HG03342 (cell line): ENCODE data around the gene MBNL1.

Experiments used
- ATAC-seq: cut with Tn5 transposase; IDR thresholded peaks from one replicate; pipeline ENCODE4 v1.9.1; 2021; ENCODE audit warnings: mild to moderate bottlenecking, moderate library complexity; ENCODE audit not compliant: unreplicated experiment

MBNL1 gene

GRCh38 chr3:152295344-152295743 is 26.6 kb downstream of the MBNL1 start:
- no peak for ATAC-seq

DNA sequence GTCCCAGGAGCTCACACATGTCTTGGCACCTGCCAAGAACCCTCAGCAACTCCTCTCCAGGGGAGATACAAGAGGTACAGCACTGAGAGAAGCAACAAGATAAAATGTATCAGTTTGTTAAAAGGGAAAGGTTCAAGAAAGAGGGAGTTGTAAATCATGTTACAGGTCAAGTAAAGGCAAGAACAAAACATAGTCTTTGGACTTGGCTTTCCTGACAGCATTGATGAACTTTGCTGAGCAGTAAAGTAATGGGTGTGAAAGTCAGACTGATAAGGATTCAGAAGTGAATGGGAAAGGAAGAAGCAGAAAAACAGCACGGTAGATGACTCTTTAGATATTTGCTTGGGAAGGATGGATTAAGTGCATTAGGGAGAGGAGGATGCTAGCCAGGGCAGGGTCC is 27.1 kb downstream of the MBNL1 start:
- ATAC-seq, result no peak

DNA sequence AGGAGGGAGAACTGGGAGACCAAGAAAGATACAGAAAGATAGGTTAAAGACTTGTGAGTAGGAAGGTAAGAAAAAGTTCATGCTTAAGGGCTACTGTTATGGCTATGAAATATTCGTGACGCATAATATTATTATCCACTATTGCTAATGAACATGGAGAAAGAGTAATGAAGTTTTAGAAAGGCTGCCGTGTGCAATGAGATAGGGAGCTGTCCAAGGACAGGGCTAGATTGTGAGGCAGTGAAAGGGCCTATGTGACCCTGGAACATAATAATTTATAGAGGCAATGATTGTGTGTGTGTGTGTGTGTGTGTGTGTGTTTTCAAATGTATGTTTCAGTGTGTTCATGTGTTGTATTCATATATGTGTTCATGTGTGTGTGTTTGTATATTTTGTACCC is 27.7 kb downstream of the MBNL1 start:
- ATAC-seq, result no peak

GRCh38 chr3:152296971-152297370 is 28.2 kb downstream of the MBNL1 start:
- ATAC-seq, result no peak

DNA sequence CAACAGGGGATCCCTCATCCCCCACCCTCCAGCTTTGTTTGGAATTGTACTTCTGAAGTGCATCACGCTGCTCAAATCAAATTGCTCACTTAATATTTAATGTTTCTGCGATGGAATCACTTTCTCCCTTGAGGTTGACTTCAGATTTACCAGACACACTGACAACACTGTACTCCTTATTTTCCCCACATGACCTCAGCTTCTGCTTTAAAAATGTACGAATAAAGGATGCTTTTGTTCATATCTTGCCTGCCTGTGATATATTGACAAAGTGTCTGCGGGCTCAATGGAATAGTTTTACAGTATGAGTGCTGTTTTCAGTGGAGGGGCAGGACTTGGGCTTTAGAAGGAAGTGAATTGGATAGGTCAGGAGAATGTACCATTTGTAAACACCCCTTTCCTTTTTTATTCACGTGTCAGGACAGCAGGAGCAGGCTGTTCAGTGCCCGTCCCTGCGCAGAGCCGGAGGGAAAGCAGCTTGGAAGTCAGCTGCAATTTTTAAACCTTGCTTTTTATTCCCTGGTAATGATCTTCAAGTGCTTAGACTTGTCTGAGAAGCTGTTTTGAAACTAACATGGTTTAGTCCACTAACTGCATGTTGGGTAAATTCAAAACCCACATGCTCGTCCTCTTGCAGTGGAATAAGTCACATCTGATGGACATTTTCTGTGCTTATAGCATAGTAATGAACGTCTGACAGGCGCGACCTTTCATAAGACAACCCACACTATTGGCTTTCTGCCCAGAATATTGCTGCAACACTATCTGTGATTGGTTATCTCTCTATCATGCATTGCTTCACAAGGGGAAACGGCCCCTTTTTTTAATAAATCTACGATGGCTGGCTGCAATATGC is 29.9 kb downstream of the MBNL1 start:
- ATAC-seq, result peak; percentile 50

DNA sequence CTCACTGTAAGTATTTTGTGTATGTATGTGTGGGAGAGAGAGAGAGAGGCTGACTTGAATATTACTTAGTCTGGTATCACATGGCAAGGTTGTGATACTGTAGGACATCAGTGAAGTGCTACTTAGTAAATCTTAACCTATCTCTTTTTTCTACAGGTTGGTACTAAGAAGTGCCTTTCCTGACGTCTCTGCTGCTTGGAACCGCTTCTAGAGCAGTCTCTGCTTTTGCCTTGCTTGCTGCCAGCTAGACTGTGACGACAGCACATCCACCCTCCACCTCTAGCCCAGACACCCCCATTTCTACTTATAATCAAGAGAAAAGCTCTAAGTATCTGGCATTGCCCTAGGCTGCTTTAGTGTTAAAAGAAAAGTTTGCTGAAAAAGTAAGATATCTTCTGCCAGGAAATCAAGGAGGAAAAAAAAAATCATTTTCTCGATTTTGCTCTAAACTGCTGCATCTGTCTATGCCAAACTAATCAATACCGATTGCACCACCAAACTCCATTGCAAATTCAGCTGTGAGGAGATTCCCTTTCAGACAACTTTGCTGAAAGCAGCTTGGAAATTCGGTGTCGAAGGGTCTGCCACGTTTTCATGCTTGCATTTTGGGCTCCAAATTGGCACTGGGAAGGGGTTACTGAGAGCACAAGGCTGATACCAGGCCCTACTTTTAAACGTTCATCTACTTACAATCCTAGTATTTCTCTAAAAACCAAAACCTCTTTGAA is 30.7 kb downstream of the MBNL1 start:
- ATAC-seq, result peak; percentile 10

- no peak for ATAC-seq
Measured at GRCh38 chr3:152300029-152300731, 31.5 kb downstream of the MBNL1 start.

GRCh38 chr3:152301745-152302181 is 33.0 kb downstream of the MBNL1 start:
- no peak for ATAC-seq

GRCh38 chr3:152302521-152303021 is 33.8 kb downstream of the MBNL1 start:
- ATAC-seq, result peak; percentile 67

- ATAC-seq, result no peak
Measured at GRCh38 chr3:152304160-152304559, 35.4 kb downstream of the MBNL1 start.

- ATAC-seq, result no peak
Measured at GRCh38 chr3:152305075-152305474, 36.3 kb downstream of the MBNL1 start.

DNA sequence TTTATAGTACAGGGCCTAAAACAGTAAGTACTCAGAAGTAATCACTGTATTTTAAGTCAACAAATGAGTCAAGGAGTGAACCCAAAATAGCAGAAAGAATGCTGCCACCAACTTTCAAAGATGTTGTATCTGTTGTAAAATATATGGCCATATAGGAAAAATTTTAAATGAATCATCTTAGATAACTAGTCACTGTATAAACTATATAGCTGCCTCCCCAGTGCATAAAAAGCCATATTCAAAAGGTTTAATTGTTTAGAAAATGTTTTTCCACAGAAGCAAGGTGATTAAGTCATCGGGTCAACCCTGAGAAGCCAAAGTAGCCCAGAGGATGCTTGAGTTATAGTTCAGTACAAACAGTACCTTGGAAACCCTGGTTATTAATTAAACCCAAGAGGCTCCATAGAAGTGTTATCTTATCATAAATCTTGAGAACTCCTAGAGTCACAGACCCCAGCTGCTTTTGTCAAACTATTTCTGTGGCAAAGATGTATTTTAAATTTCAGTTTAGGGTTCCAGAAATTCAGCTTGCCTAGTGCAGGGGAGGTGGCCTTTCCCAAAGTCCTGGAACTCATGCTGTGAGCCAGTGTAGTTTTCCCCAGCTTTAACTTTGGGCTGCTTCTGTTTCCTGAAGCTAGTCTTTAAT is 39.2 kb downstream of the MBNL1 start:
- no peak for ATAC-seq

- ATAC-seq, result no peak
Measured at GRCh38 chr3:152308475-152308844, 39.7 kb downstream of the MBNL1 start.

- no peak for ATAC-seq
Measured at GRCh38 chr3:152309031-152309430, 40.3 kb downstream of the MBNL1 start.

DNA sequence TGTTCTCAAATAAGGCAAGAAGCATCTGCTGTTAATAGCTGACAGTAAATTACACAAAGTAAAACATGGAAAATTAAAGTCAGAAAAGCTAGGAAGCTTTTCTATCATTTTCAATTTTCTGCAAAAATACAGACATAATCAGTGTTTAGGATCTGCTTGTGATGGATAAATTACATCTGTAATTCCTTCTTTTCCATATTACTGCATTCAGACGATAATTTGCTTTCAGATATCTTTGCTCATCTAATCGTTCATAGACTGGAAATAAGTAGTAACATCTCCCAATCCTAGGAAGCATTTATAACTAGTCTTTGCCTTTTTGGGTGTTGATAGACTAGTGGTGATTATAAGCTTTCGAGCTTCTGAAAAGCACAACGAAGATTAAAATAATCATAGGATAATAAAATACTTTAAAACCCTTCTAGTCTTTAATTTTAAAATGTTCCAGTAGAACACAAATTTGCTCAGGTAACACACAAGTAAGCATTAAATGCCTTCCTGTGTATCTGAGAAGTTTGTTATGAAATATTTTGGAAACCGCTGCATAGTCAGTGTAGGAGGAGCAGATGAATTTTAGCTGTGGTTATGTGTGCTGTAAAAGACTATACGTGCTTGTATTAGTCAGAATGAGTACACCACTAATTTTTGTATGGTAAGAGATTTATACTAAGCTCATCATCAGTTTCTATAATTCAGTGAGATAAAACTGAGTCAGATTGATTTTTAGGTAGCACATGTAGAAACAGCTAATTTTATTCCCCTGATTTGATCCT is 41.0 kb downstream of the MBNL1 start:
- no peak for ATAC-seq

DNA sequence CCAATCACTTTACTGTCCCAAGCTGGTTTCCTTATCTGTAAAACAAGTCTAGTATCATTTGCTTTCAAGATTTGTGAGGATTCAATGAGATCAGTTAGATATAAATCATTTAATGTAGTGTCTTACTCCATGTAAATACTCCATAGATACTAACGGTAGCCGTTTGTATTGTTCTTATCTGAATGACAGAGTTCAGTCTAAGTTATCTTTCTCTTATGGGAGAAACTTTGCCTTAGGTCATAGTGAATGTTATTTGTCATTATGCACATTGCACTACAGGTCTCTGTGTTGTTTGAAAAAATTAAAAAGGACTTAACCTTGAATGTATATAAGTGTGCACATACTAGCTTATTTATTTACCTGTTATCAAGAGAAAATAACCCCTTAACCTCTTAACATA is 44.7 kb downstream of the MBNL1 start:
- no peak for ATAC-seq

DNA sequence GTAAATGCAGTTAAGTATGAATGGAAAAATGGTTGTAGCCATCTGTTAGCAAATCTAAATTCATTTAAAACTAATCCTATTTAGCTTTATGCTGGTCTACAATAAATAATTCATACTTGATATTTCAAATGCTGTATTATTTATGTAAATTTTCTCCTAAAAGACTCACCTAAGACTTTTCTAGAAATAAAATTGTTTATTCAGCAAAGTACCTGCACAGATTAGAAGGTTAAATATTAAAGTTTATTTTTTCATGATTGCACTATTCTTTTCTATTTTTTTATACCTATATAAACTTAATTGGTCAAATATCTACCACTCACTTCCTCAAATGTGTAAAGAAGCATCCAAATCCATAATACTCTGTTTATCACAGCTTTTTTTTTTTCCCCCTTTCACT is 45.2 kb downstream of the MBNL1 start:
- ATAC-seq, result no peak

- ATAC-seq, result no peak
Measured at GRCh38 chr3:152314677-152315353, 46.1 kb downstream of the MBNL1 start.

DNA sequence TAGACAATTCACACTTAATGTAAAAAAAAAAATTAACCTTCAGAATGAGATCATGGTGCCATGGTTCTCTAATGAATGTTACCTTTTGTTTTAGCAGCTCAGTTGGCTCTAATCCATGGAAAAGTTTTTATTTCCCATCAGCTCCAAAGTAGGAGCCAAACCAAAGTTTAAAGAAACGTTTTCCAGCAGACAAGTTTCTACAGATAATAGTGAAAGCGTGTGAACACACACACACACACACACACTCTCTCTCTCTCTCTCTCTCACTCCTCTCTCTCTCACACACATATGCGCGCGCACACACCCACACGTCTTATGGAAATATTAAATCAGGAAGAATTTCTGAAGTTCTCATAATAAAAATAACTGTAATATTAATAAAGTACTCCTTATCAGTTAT is 46.9 kb downstream of the MBNL1 start:
- no peak for ATAC-seq

GRCh38 chr3:152316318-152316717 is 47.6 kb downstream of the MBNL1 start:
- ATAC-seq, result no peak
